Mucosa of rectum (tissue), 2 donors: ENCODE data around the gene MPZL2.

ENCODE experiments used
- H3K27ac ChIP-seq, 2 donors: one replicate each; pipeline ENCODE4 v1.7.0; 2013; ENCODE audit warnings: inconsistent platforms in 2 of 2, low read depth in 2 of 2, low read length in 2 of 2
- H3K27me3 ChIP-seq, 2 donors: one replicate each; pipeline ENCODE4 v1.7.0; 2013; ENCODE audit warnings: low read length in 2 of 2; ENCODE audit not compliant: control insufficient read depth in 2 of 2, insufficient read depth in 2 of 2
- H3K36me3 ChIP-seq, 2 donors: one replicate each; pipeline ENCODE4 v1.7.0; 2013; ENCODE audit warnings: low read length in 2 of 2; ENCODE audit not compliant: control insufficient read depth in 2 of 2, insufficient read depth in 2 of 2
- H3K4me1 ChIP-seq, 2 donors: one replicate each; pipeline ENCODE4 v1.7.0; 2013; ENCODE audit warnings: low read length in 2 of 2, mild to moderate bottlenecking in 1 of 2; ENCODE audit not compliant: control insufficient read depth in 2 of 2, insufficient read depth in 2 of 2
- H3K4me3 ChIP-seq, 2 donors: one replicate each; pipeline ENCODE4 v1.7.0; 2013; ENCODE audit warnings: low read length in 2 of 2
- H3K9ac ChIP-seq, 2 donors: one replicate each; pipeline ENCODE4 v1.7.0; 2013; ENCODE audit warnings: low read length in 2 of 2, low read depth in 1 of 2, mild to moderate bottlenecking in 1 of 2
- H3K9me3 ChIP-seq, 2 donors: one replicate each; pipeline ENCODE4 v1.7.0; 2013; ENCODE audit warnings: low read length in 2 of 2; ENCODE audit not compliant: control insufficient read depth in 2 of 2
- donor health status: healthy.
- donor health status: Normal muscosa, but diverticular disease.

The MPZL2 gene

DNA sequence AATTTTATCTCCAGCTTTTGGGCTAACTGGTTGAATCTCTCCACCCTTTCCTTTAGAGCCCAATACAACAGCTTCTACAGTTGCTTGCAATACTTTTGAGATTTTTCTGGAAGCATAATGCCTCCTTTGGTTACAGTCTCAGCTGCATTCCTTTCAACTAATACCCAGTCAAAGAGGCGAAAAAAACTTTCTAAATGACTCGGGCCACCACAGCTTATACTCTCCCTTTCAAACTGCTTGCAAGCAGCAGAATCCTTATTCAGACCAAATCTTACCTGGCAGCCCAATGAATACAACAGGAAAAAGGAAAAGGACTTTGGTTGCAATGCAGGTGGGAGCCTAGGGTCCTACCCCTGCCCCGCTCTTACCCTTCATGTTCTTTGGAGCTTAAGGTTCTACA lies 55.1 kb downstream of the MPZL2 start:
- Histone ChIP-seq H3K9ac (no peak overlapping the region), H3K27me3 (no peaks in the 10 kb centered on the region), H3K9me3 (no peaks in the 10 kb centered on the region), H3K4me1 (peaks cover 32% of the 10 kb centered on the region in 2 donors), H3K4me3 (no peak overlapping the region), H3K36me3 (no peaks in the 10 kb centered on the region), H3K27ac (no peak overlapping the region)

GRCh38 chr11:118207079-118207478 lies 57.0 kb downstream of the MPZL2 start:
- H3K9ac ChIP-seq: no peak overlapping the region
- H3K27ac ChIP-seq: peak overlapping the region; percentile 21 to 45
- no peaks in the 10 kb centered on the region for H3K9me3 ChIP-seq
- H3K27me3 ChIP-seq: no peaks in the 10 kb centered on the region
- no peaks in the 10 kb centered on the region for H3K36me3 ChIP-seq
- H3K4me3 ChIP-seq: no peak overlapping the region
- H3K4me1 ChIP-seq: peaks cover 31% of the 10 kb centered on the region in 2 donors

DNA sequence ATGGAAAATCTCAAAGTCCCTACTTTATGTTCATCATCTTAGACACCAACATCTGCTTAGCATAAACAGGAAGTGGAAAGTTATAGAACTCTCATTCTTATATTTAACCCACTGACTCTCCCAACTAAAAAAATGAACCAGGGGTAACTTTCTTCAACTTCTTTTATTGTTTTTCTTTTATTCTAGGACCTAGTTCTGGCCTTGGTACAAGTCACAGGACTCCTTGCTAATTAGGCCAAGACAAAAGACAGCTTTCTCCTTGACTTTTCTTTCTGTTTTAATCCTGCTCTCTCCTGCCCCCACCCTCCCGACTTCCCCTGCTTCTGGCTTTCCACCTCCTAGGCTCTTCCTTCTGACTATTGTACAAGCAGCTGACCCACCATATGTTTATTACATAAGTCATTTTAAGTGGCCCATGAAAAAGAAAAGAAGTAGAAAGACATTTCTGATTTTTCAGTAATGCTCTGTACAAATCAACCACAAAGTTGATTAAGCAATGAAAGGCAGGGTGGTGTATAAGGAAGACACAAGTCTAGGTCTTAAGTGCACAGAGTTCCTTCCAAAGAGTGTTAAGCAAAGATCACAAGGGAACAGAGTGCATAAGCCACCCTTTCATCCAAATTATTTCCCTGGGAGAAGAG lies 57.6 kb downstream of the MPZL2 start:
- H3K36me3 ChIP-seq: no peaks in the 10 kb centered on the region
- H3K4me3 ChIP-seq: no peak overlapping the region
- H3K9me3 ChIP-seq: no peaks in the 10 kb centered on the region
- H3K27me3 ChIP-seq: no peaks in the 10 kb centered on the region
- H3K27ac ChIP-seq: peak overlapping the region; percentile 21 to 45
- no peak overlapping the region for H3K9ac ChIP-seq
- H3K4me1 ChIP-seq: peaks cover 30 to 31% of the 10 kb centered on the region in 2 donors

DNA sequence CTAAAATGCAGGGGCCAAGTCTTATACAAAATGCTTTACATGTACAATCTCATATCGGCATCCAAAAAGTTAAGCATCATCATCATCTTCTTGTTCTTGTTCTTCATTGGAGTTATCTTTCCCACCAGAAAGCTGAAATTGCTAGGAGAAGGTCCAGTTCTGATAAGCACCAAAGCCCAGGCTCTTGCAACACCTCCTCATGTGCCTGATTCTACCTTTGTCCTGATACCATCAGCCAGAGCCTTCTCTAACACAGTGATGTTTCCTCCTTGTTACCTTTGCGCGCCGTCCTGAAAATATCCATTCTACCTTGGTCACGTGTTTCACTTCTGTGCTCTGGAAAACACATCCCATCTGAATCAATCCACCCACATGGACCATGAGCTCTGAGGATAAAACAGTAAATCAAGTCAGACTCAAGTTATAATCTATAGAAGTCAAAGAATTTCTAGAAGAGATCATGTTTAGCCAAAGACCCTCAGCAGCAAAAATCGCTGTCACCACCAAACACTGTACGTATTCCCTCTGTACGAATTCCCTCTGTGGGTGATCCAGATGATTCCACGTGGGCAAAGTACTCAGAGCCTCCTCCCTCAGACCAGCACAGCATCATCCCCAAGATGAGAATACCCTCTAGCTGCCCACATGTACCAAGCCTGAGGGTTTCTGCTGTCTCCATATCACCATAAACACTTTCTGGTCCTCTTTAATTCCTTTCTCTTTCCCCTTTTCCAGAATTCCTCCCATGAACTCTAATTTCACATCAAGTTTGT lies 58.3 kb downstream of the MPZL2 start:
- H3K4me1 ChIP-seq: peaks cover 25 to 31% of the 10 kb centered on the region in 2 donors
- H3K4me3 ChIP-seq: no peak overlapping the region
- peak overlapping the region; percentile 40 to 43 for H3K27ac ChIP-seq
- no peaks in the 10 kb centered on the region for H3K9me3 ChIP-seq
- H3K36me3 ChIP-seq: no peaks in the 10 kb centered on the region
- H3K9ac ChIP-seq: no peak overlapping the region
- H3K27me3 ChIP-seq: no peaks in the 10 kb centered on the region
